Kidney (tissue), 14 donors: ENCODE data around the gene RBM42. TPM values are rescaled to one million over a fixed set of nuclear protein-coding genes. Genes with fewer than 3 reads are reported as not detected.

Source experiments
- DNase-seq, 5 donors: peaks; one replicate each; pipeline ENCODE4 v3.0.0-alpha.2; 2013 to 2020
- FAIRE-seq: peaks from 2 replicates; lab custom pipeline; 2012; peaks lifted over from hg19 to GRCh38; lab: Jason Lieb, UNC
- H3K27ac ChIP-seq, 2 donors: one replicate each; pipeline ENCODE4 v1.7.0; 2013; ENCODE audit warnings: low read depth in 2 of 2, low read length in 2 of 2, inconsistent platforms in 1 of 2
- H3K27me3 ChIP-seq: one replicate; pipeline ENCODE4 v1.7.1; 2013; ENCODE audit warnings: low read length, inconsistent platforms; ENCODE audit not compliant: control insufficient read depth, insufficient read depth
- H3K36me3 ChIP-seq, 3 donors: one replicate each; pipeline versions ENCODE4 v1.7.0 to v1.7.1; 2013; ENCODE audit warnings: low read length in 3 of 3, control low read depth in 1 of 3, inconsistent platforms in 1 of 3; ENCODE audit not compliant: insufficient read depth in 3 of 3, control insufficient read depth in 2 of 3
- H3K4me1 ChIP-seq, 3 donors: one replicate each; pipeline versions ENCODE4 v1.7.0 to v1.7.1; 2013; ENCODE audit warnings: low read length in 3 of 3, inconsistent platforms in 1 of 3, low read depth in 1 of 3; ENCODE audit not compliant: control insufficient read depth in 2 of 3, insufficient read depth in 2 of 3
- H3K4me3 ChIP-seq, 3 donors: one replicate each; pipeline versions ENCODE4 v1.7.0 to v1.8.1; 2013; ENCODE audit warnings: low read length in 3 of 3, control low read depth in 1 of 3, inconsistent platforms in 1 of 3
- H3K9ac ChIP-seq, 3 donors: one replicate each; pipeline versions ENCODE4 v1.7.0 to v1.7.1; 2013; ENCODE audit warnings: low read length in 3 of 3, control low read depth in 1 of 3, inconsistent platforms in 1 of 3
- H3K9me3 ChIP-seq, 3 donors: one replicate each; pipeline versions ENCODE4 v1.7.0 to v1.7.1; 2013; ENCODE audit warnings: low read length in 3 of 3, control low read depth in 1 of 3, inconsistent platforms in 1 of 3; ENCODE audit not compliant: control insufficient read depth in 2 of 3, insufficient read depth in 1 of 3
- intact Hi-C: fragments of 100-400 bp; cut with DNase I; formaldehyde crosslinking; loops from one replicate; pipeline ENCODE4 v1.11.1; 2022
- polyA plus RNA-seq: library from polyadenylated mRNA; stranded (reverse); fragments of 350-450 nt; fragmentation: Illumina TruSeq; extraction: RNeasy Lipid Tissue Mini Kit (QIAGEN cat#74804); gene quantifications from one replicate; pipeline ENCODE4 v1.2.3, GENCODE V29; 2014; ENCODE audit warnings: low read depth, low replicate concordance; ENCODE audit not compliant: insufficient read depth
- total RNA-seq: library from RNA; stranded (reverse); fragmentation: NEBNext Ultra II Directional; extraction: Animal tissue kit (Norgen Biotek cat#: 25700); gene quantifications from one replicate; pipeline ENCODE4 v1.2.1, GENCODE V29; 2021
- TF ChIP-seq, protein P1 (sequence below): IDR thresholded peaks from 3 replicates; pipeline ENCODE4 v1.5.1; 2012; ENCODE audit warnings: mild to moderate bottlenecking, moderate library complexity, borderline replicate concordance; ENCODE audit not compliant: insufficient read depth; ENCODE audit errors: extremely low read depth
- donor health status: control.
- donor health status: control.
- donor health status: control.
- donor health status: control.
- donor health status: control.
- donor health status: DM: yes; HTN: yes; CAD: no.
- donor health status: Normal renal cell carcinoma (clear cell type).

The RBM42 gene
- total and polyA plus RNA-seq, 2 donors from 2014 or later, result 77.6 to 78.1 TPM

GRCh38 chr19:35607661-35608060 lies 21.2 kb upstream of the RBM42 start:
- FAIRE-seq (no peak), DNase-seq (no peak)
- TF ChIP-seq, protein P1, sequence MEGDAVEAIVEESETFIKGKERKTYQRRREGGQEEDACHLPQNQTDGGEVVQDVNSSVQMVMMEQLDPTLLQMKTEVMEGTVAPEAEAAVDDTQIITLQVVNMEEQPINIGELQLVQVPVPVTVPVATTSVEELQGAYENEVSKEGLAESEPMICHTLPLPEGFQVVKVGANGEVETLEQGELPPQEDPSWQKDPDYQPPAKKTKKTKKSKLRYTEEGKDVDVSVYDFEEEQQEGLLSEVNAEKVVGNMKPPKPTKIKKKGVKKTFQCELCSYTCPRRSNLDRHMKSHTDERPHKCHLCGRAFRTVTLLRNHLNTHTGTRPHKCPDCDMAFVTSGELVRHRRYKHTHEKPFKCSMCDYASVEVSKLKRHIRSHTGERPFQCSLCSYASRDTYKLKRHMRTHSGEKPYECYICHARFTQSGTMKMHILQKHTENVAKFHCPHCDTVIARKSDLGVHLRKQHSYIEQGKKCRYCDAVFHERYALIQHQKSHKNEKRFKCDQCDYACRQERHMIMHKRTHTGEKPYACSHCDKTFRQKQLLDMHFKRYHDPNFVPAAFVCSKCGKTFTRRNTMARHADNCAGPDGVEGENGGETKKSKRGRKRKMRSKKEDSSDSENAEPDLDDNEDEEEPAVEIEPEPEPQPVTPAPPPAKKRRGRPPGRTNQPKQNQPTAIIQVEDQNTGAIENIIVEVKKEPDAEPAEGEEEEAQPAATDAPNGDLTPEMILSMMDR, result no peak
- intact Hi-C loops, result no loop called here
- H3K27me3 ChIP-seq, result no peaks in the 10 kb centered on the region
- no peaks in the 10 kb centered on the region for H3K9me3 ChIP-seq
- H3K27ac ChIP-seq, result no peak overlapping the region
- no peaks in the 10 kb centered on the region for H3K36me3 ChIP-seq
- H3K9ac ChIP-seq, result no peak overlapping the region
- H3K4me3 ChIP-seq, result no peak overlapping the region
- H3K4me1 ChIP-seq, result peaks cover 0 to 5% (median 4%) of the 10 kb centered on the region in 3 donors

DNA sequence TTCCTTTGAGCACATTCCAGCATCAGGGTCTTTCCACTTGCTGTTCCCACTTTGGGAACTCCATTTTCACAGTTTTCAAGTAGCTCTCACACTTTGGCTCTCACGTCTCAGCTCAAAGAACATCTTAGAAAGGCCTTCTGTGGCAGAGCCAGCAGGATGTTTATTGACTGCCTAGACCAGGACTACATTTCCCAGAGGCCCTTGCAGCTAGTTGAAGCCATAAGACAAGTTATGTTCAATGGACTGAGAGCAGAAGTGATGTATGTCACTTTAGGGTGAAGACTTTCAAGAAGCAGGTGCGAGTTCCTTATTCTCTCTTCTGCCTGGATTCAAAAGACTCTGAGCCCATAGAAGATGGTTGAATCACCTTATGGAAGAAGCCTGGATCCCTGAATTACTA lies 20.6 kb upstream of the RBM42 start:
- H3K4me1 ChIP-seq, result peaks cover 0 to 11% (median 9%) of the 10 kb centered on the region in 3 donors
- H3K27me3 ChIP-seq, result no peaks in the 10 kb centered on the region
- no peak overlapping the region for H3K4me3 ChIP-seq
- FAIRE-seq (no peak), DNase-seq (no peak)
- no peak overlapping the region for H3K9ac ChIP-seq
- intact Hi-C loops, result no loop called here
- H3K9me3 ChIP-seq, result no peaks in the 10 kb centered on the region
- no peak overlapping the region for H3K27ac ChIP-seq
- TF ChIP-seq, protein P1, result no peak
- no peaks in the 10 kb centered on the region for H3K36me3 ChIP-seq

GRCh38 chr19:35609851-35610353 lies 18.9 kb upstream of the RBM42 start:
- H3K4me3 ChIP-seq, result no peak overlapping the region
- H3K36me3 ChIP-seq, result no peaks in the 10 kb centered on the region
- intact Hi-C loops, result no loop called here
- no peak for FAIRE-seq
- H3K9ac ChIP-seq, result no peak overlapping the region
- H3K27me3 ChIP-seq, result no peaks in the 10 kb centered on the region
- H3K4me1 ChIP-seq, result peaks cover 0 to 12% (median 10%) of the 10 kb centered on the region in 3 donors
- H3K9me3 ChIP-seq, result no peaks in the 10 kb centered on the region
- no peak overlapping the region for H3K27ac ChIP-seq
- no peak for DNase-seq
- TF ChIP-seq, protein P1, result no peak

- intact Hi-C loops, result no loop called here
- TF ChIP-seq, protein P1, result no peak
- no peaks in the 10 kb centered on the region for H3K27me3 ChIP-seq
- H3K4me3 ChIP-seq, result peak overlapping the region; percentile 40 to 97 (median 55)
- H3K4me1 ChIP-seq, result peaks cover 0 to 12% (median 10%) of the 10 kb centered on the region in 3 donors
- H3K9ac ChIP-seq, result peak overlapping the region; percentile 20 to 39 (median 34)
- DNase-seq, result no peak
- H3K9me3 ChIP-seq, result no peaks in the 10 kb centered on the region
- no peak for FAIRE-seq
- H3K36me3 ChIP-seq, result peaks cover 0 to 2% (median 0%) of the 10 kb centered on the region in 3 donors
- H3K27ac ChIP-seq, result no peak overlapping the region
These were observed 16.6 kb upstream of the RBM42 start for GRCh38 chr19:35612224-35612558.
